Osteocyte (in vitro differentiated cells): ENCODE results near the gene TM4SF1. TPM values are rescaled to one million over a fixed set of nuclear protein-coding genes. Genes with fewer than 3 reads are reported as not detected.
"Not testable (repeated sequence)": the region's sequence is repeated elsewhere in the genome, so short reads cannot be mapped to it uniquely, and the experiment has no call there.

Experiments
- DNase-seq: peaks from one replicate; pipeline ENCODE4 v3.0.0; 2021; ENCODE audit warnings: mixed read lengths; ENCODE audit not compliant: unreplicated experiment; ENCODE audit errors: extremely low spot score
- H3K27ac Mint-ChIP-seq: one replicate; pipeline ENCODE4 v1.8.0; 2021; ENCODE audit warnings: mild to moderate bottlenecking, mixed read lengths; ENCODE audit not compliant: unreplicated experiment
- H3K27me3 Mint-ChIP-seq: one replicate; pipeline ENCODE4 v1.8.0; 2021; ENCODE audit warnings: mixed read lengths; ENCODE audit not compliant: unreplicated experiment
- H3K36me3 Mint-ChIP-seq: one replicate; pipeline ENCODE4 v1.8.0; 2021; ENCODE audit warnings: mixed read lengths; ENCODE audit not compliant: unreplicated experiment
- H3K4me1 Mint-ChIP-seq: one replicate; pipeline ENCODE4 v1.8.0; 2021; ENCODE audit warnings: mixed read lengths; ENCODE audit not compliant: unreplicated experiment
- H3K4me3 Mint-ChIP-seq: one replicate; pipeline ENCODE4 v1.8.0; 2021; ENCODE audit warnings: mild to moderate bottlenecking, moderate library complexity, mixed read lengths; ENCODE audit not compliant: unreplicated experiment
- H3K9me3 Mint-ChIP-seq: one replicate; pipeline ENCODE4 v1.8.0; 2021; ENCODE audit warnings: mixed read lengths; ENCODE audit not compliant: unreplicated experiment
- total RNA-seq: library from RNA; stranded (reverse); gene quantifications from 2 replicates; pipeline ENCODE4 v1.2.1, GENCODE V29; 2021
- TF ChIP-seq, protein P1 (sequence below): fragments of 200-600 bp; sonication (generic); IDR thresholded peaks from 2 replicates; pipeline ENCODE4 v1.5.0; 2021; ENCODE audit warnings: antibody characterized with exemption, mild to moderate bottlenecking, moderate library complexity

The TM4SF1 gene
- total RNA-seq, 1 donor from 2014 or later, result 120 TPM

DNA sequence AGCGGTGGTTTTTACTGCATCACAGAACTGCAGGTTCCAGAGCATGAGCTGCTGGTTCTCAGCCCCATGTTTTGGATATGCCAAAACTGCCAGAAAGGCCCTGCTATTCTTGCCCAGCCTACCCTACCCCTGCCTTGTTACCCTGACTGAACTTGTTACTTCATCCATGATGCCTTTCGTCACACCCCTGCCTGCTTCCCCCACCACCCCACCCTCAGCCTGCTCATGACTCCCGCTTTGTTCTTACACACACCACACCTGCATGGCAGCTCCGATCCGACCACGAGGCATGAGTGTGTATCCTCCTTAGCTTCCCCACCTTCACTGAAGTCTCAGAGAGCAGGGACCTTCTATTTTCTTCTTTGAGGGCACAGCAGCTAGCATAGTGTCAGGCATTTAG is 5.1 kb upstream of the TM4SF1 start:
- peaks cover 68% of the 10 kb centered on the region for H3K4me1 Mint-ChIP-seq
- peak overlapping the region; percentile 49 for H3K27ac Mint-ChIP-seq
- TF ChIP-seq, protein P1, sequence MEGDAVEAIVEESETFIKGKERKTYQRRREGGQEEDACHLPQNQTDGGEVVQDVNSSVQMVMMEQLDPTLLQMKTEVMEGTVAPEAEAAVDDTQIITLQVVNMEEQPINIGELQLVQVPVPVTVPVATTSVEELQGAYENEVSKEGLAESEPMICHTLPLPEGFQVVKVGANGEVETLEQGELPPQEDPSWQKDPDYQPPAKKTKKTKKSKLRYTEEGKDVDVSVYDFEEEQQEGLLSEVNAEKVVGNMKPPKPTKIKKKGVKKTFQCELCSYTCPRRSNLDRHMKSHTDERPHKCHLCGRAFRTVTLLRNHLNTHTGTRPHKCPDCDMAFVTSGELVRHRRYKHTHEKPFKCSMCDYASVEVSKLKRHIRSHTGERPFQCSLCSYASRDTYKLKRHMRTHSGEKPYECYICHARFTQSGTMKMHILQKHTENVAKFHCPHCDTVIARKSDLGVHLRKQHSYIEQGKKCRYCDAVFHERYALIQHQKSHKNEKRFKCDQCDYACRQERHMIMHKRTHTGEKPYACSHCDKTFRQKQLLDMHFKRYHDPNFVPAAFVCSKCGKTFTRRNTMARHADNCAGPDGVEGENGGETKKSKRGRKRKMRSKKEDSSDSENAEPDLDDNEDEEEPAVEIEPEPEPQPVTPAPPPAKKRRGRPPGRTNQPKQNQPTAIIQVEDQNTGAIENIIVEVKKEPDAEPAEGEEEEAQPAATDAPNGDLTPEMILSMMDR, result no peak
- H3K36me3 Mint-ChIP-seq, result no peaks in the 10 kb centered on the region
- no peaks in the 10 kb centered on the region for H3K9me3 Mint-ChIP-seq
- no peak overlapping the region for H3K4me3 Mint-ChIP-seq
- DNase-seq, result no peak
- H3K27me3 Mint-ChIP-seq, result no peaks in the 10 kb centered on the region

DNA sequence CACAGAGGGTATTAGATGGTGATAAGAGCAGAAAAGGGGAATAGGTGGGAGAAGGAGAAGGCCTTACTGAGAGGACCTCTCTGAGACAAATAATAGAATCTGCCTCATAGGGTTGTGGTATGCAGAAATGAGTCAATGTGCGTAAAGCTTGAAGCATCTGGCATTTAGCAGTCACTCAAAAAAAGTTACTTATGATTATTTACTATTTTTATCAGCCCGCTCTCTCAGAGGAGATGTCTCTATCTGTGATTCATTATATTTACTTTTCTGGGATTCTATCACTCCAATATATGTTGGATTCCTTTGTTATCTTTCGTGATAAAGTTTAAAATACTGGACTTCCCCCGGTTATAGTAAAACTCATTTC is 4.6 kb upstream of the TM4SF1 start:
- Mint-ChIP-seq H3K9me3 (no peaks in the 10 kb centered on the region), H3K27me3 (no peaks in the 10 kb centered on the region), H3K36me3 (no peaks in the 10 kb centered on the region), H3K27ac (peak overlapping the region; percentile 76), H3K4me1 (peaks cover 68% of the 10 kb centered on the region), H3K4me3 (no peak overlapping the region)
- no peak for DNase-seq
- TF ChIP-seq, protein P1, result no peak

DNA sequence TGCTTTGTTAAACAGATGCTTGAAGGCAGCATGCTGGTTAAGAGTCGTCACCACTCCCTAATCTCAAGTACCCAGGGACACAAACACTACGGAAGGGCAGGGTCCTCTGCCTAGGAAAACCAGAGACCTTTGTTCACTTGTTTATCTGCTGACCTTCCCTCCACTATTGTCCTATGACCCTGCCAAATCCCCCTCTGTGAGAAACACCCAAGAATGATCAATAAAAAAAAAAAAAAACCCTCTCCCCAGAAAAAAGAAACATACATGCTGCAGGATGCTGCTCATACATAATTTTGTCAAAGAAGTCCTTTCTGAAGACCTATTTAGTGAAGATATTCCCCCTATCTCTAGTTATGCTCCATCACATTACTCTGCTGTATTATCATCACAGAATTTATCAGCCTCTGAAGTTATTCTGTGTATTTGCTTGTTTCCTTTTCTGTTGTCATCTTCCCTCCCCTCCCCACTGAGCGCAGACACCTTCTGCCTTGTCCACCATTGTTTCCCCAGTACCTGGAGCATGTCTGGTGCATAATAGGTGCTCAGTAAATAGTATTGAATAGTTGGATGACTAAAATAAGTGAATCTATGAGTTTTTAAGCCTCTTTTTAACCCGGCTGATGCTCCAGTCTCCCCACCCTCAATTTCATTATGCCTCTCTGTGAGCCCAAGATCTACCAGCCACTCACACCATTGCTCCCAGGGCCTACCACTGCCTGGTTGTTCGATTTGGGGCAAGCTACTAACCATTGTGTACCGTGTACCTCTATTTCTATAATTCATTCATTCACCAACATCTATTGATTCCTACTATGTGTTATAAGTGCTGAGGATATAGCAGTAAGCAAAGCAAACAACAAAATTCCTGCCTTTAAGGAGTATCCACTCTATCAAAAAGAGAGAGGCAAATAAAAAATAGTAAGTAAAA is 4.0 kb upstream of the TM4SF1 start:
- H3K4me3 Mint-ChIP-seq, result no peak overlapping the region
- DNase-seq, result no peak
- H3K36me3 Mint-ChIP-seq, result no peaks in the 10 kb centered on the region
- TF ChIP-seq, protein P1, result no peak
- H3K9me3 Mint-ChIP-seq, result no peaks in the 10 kb centered on the region
- peak overlapping the region; percentile 76 for H3K27ac Mint-ChIP-seq
- peaks cover 68% of the 10 kb centered on the region for H3K4me1 Mint-ChIP-seq
- no peaks in the 10 kb centered on the region for H3K27me3 Mint-ChIP-seq

DNA sequence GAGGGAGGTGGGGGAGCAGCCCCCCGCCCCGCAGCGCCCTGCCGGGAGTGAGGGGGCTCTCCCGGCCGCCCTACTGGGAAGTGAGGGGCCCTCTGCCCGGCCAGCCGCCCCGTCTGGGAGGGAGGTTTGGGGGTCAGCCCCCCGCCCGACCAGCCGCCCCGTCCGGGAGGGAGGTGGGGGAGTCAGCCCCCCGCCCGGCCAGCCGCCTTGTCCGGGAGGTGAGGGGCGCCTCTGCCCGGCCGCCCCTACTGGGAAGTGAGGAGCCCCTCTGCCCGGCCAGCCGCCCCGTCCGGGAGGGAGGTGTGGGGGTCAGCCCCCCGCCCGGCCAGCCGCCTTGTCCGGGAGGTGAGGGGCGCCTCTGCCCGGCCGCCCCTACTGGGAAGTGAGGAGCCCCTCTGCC is 2.8 kb upstream of the TM4SF1 start:
- H3K9me3 Mint-ChIP-seq, H3K36me3 Mint-ChIP-seq: not testable (repeated sequence)
- peaks cover 66% of the 10 kb centered on the region for H3K4me1 Mint-ChIP-seq

DNA sequence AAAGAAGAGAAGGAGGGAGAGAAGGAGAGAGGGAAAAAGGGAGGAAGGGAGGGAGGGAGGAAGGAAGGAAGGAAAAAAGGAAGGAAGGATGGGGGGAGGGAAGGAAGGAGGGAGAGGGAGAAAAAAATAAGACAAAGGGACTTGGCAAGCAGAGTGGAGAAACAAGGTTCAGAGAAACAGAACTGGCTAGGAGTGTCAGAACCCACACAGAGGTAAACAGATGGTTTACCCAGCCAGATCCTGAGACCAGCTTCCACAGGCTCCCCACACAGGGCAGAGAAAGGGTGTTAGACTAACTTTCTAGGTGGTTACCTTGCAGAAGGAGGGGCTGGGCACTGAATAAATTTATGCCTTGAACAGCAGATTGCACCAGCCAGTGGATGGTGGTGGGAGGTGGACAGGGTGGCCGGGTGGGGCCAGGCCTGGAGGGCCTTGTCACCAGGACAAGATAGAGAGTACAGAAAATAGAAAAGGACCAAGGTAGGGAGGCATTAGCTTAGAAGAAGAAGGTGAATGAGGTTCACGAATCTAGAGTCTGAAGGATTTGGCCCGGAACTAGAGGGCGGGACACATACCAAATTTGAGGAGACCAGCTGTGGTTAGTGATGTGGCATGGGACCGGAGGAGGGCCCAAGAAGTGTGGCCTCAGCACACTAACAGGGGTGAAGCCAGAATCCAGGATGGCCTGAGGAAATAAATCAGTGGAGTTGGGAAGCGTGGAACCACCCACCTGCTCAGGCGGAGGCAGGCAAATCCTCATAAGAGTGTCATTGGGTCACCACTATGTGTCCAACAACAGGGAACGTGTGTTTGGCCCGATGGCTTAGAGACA is 1.2 kb upstream of the TM4SF1 start:
- DNase-seq, result no peak
- H3K4me3 Mint-ChIP-seq, result no peak overlapping the region
- peak overlapping the region; percentile 87 for H3K27ac Mint-ChIP-seq
- H3K4me1 Mint-ChIP-seq, result peaks cover 67% of the 10 kb centered on the region
- TF ChIP-seq, protein P1, result no peak
- H3K36me3 Mint-ChIP-seq, result peaks cover 8% of the 10 kb centered on the region
- no peaks in the 10 kb centered on the region for H3K27me3 Mint-ChIP-seq
- H3K9me3 Mint-ChIP-seq, result no peaks in the 10 kb centered on the region

More for the DNA sequence above, 2.8 kb upstream of the TM4SF1 start:
- H3K27ac Mint-ChIP-seq, H3K4me3 Mint-ChIP-seq, H3K27me3 Mint-ChIP-seq, DNase-seq: not testable (repeated sequence)
